Measurements from ENCODE around the gene MS4A15. TPM values are rescaled to one million over a fixed set of nuclear protein-coding genes. Genes with fewer than 3 reads are reported as not detected.

The MS4A15 gene
- total and polyA plus RNA-seq, 7 donors, result 0.04 TPM; not detected in 6

GRCh38 chr11:60763692-60764369 is 7.2 kb downstream of the MS4A15 start:
- no peak overlapping the region for H3K27ac ChIP-seq
- H3K9me3 ChIP-seq, result no peaks in the 10 kb centered on the region
- no peaks in the 10 kb centered on the region for H3K36me3 ChIP-seq
- WGBS, 2 donors, result 86 to 87% methylated on average over 11 of the region's 11 CpGs
- intact Hi-C loops (cut with DNase I), result no loop called here
- no peaks in the 10 kb centered on the region for H3K4me1 ChIP-seq
- H3K4me3 ChIP-seq, result no peak overlapping the region
- TF ChIP-seq, protein P1, sequence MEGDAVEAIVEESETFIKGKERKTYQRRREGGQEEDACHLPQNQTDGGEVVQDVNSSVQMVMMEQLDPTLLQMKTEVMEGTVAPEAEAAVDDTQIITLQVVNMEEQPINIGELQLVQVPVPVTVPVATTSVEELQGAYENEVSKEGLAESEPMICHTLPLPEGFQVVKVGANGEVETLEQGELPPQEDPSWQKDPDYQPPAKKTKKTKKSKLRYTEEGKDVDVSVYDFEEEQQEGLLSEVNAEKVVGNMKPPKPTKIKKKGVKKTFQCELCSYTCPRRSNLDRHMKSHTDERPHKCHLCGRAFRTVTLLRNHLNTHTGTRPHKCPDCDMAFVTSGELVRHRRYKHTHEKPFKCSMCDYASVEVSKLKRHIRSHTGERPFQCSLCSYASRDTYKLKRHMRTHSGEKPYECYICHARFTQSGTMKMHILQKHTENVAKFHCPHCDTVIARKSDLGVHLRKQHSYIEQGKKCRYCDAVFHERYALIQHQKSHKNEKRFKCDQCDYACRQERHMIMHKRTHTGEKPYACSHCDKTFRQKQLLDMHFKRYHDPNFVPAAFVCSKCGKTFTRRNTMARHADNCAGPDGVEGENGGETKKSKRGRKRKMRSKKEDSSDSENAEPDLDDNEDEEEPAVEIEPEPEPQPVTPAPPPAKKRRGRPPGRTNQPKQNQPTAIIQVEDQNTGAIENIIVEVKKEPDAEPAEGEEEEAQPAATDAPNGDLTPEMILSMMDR (IDR thresholded peaks at IDR 0.05), result no peak
- TF ChIP-seq EP300 (IDR thresholded peaks at IDR 0.05), result no peak
- TF ChIP-seq POLR2AphosphoS5 (IDR thresholded peaks at IDR 0.05), result no peak
- TF ChIP-seq POLR2A (IDR thresholded peaks at IDR 0.05), result no peak
- no peak for DNase-seq
- peaks cover 0 to 15% (median 0%) of the 10 kb centered on the region in 3 donors for H3K27me3 ChIP-seq

DNA sequence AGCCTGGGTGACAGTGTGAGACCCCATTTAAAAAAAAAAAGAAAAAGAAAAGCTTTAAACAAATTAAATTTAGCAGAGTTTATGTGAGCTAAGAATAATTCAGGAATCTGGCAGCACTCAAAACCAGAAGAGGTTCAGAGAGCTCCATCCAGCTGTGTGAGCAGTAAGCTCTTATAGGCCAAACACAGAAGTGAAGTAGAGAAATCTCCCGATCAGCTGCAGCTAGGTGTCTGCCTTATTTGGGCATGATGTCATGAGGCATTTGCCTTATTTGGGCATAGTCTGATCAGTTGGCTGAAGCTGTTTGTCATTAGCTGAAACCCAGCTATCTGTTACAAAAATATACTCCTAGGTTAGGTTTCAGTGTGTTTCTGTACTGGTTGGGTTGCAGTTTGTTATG is 8.2 kb downstream of the MS4A15 start:
- no peaks in the 10 kb centered on the region for H3K4me1 ChIP-seq
- H3K36me3 ChIP-seq, result no peaks in the 10 kb centered on the region
- intact Hi-C loops (cut with DNase I), result no loop called here
- no peaks in the 10 kb centered on the region for H3K9me3 ChIP-seq
- TF ChIP-seq, protein P1 (IDR thresholded peaks at IDR 0.05), result no peak
- TF ChIP-seq POLR2A (IDR thresholded peaks at IDR 0.05), result no peak
- no peak for TF ChIP-seq POLR2AphosphoS5 (IDR thresholded peaks at IDR 0.05)
- TF ChIP-seq EP300 (IDR thresholded peaks at IDR 0.05), result no peak
- H3K27ac ChIP-seq, result no peak overlapping the region
- H3K4me3 ChIP-seq, result no peak overlapping the region
- no peak for DNase-seq
- H3K27me3 ChIP-seq, result peaks cover 0 to 15% (median 0%) of the 10 kb centered on the region in 3 donors
- 31 to 45% methylated on average over 1 of the region's 1 CpG for WGBS, 2 donors

- no peak for DNase-seq
- WGBS, 2 donors, result 88 to 91% methylated on average over 5 of the region's 5 CpGs
- H3K27me3 ChIP-seq, result peaks cover 0 to 15% (median 0%) of the 10 kb centered on the region in 3 donors
- H3K4me3 ChIP-seq, result no peak overlapping the region
- no peaks in the 10 kb centered on the region for H3K9me3 ChIP-seq
- H3K4me1 ChIP-seq, result no peaks in the 10 kb centered on the region
- H3K27ac ChIP-seq, result no peak overlapping the region
- TF ChIP-seq, protein P1 (IDR thresholded peaks at IDR 0.05), result no peak
- TF ChIP-seq EP300 (IDR thresholded peaks at IDR 0.05), result no peak
- TF ChIP-seq POLR2A (IDR thresholded peaks at IDR 0.05), result no peak
- no peak for TF ChIP-seq POLR2AphosphoS5 (IDR thresholded peaks at IDR 0.05)
- no peaks in the 10 kb centered on the region for H3K36me3 ChIP-seq
- intact Hi-C loops (cut with DNase I), result no loop called here
These were observed 8.7 kb downstream of the MS4A15 start for GRCh38 chr11:60765355-60765754.

GRCh38 chr11:60766547-60766946 is 9.9 kb downstream of the MS4A15 start:
- WGBS, 2 donors, result 88 to 90% methylated on average over 10 of the region's 10 CpGs
- intact Hi-C loops (cut with DNase I), result no loop called here
- Histone ChIP-seq H3K27me3 (peaks cover 0 to 15% (median 0%) of the 10 kb centered on the region in 3 donors), H3K4me1 (no peaks in the 10 kb centered on the region), H3K27ac (no peak overlapping the region), H3K36me3 (no peaks in the 10 kb centered on the region), H3K4me3 (no peak overlapping the region), H3K9me3 (no peaks in the 10 kb centered on the region)
- no peak for TF ChIP-seq EP300 (IDR thresholded peaks at IDR 0.05)
- no peak for TF ChIP-seq POLR2A (IDR thresholded peaks at IDR 0.05)
- no peak for TF ChIP-seq POLR2AphosphoS5 (IDR thresholded peaks at IDR 0.05)
- no peak for DNase-seq

GRCh38 chr11:60767388-60767811 is 10.7 kb downstream of the MS4A15 start:
- Histone ChIP-seq H3K36me3 (no peaks in the 10 kb centered on the region), H3K27ac (no peak overlapping the region), H3K4me1 (no peaks in the 10 kb centered on the region), H3K27me3 (peaks cover 0 to 15% (median 0%) of the 10 kb centered on the region in 3 donors), H3K4me3 (no peak overlapping the region), H3K9me3 (no peaks in the 10 kb centered on the region)
- 28 to 39% methylated on average over 26 of the region's 26 CpGs for WGBS, 2 donors
- intact Hi-C loops (cut with DNase I), result no loop called here
- no peak for DNase-seq
- TF ChIP-seq POLR2A (IDR thresholded peaks at IDR 0.05), result no peak

All from sigmoid colon (tissue), 7 donors.